AG08396 (cell line): ENCODE results near the gene SLC26A4.

Experiments used
- DNase-seq: peaks from one replicate; pipeline ENCODE4 v3.0.0; 2012; ENCODE audit warnings: low spot score, mixed read lengths

The SLC26A4 gene

GRCh38 chr7:107661081-107661864 lies 645 bp downstream of the SLC26A4 start:
- peak; percentile 52 for DNase-seq

GRCh38 chr7:107661865-107662379 lies 1.3 kb downstream of the SLC26A4 start:
- no peak for DNase-seq

- DNase-seq: no peak
These were observed 2.6 kb downstream of the SLC26A4 start for GRCh38 chr7:107663196-107663595.

- no peak for DNase-seq
These were observed 6.2 kb downstream of the SLC26A4 start for GRCh38 chr7:107666790-107667189.

GRCh38 chr7:107667341-107667740 lies 6.7 kb downstream of the SLC26A4 start:
- no peak for DNase-seq

- DNase-seq: no peak
These were observed 7.7 kb downstream of the SLC26A4 start for GRCh38 chr7:107668296-107668695.

- DNase-seq: no peak
These were observed 11.6 kb downstream of the SLC26A4 start for GRCh38 chr7:107672183-107672582.

GRCh38 chr7:107676249-107676648 lies 15.6 kb downstream of the SLC26A4 start:
- DNase-seq: no peak

- no peak for DNase-seq
These were observed 17.6 kb downstream of the SLC26A4 start for GRCh38 chr7:107678110-107678753.

GRCh38 chr7:107680478-107680877 lies 19.9 kb downstream of the SLC26A4 start:
- no peak for DNase-seq

GRCh38 chr7:107682886-107683285 lies 22.3 kb downstream of the SLC26A4 start:
- no peak for DNase-seq

- DNase-seq: no peak
These were observed 23.7 kb downstream of the SLC26A4 start for GRCh38 chr7:107684287-107684686.

GRCh38 chr7:107684947-107685463 lies 24.4 kb downstream of the SLC26A4 start:
- no peak for DNase-seq

- DNase-seq: no peak
These were observed 26.3 kb downstream of the SLC26A4 start for GRCh38 chr7:107686816-107687387.

GRCh38 chr7:107687656-107688055 lies 27.0 kb downstream of the SLC26A4 start:
- DNase-seq: no peak

- no peak for DNase-seq
These were observed 28.9 kb downstream of the SLC26A4 start for GRCh38 chr7:107689553-107689952.

- DNase-seq: no peak
These were observed 29.5 kb downstream of the SLC26A4 start for GRCh38 chr7:107690084-107690483.

- no peak for DNase-seq
These were observed 30.0 kb downstream of the SLC26A4 start for GRCh38 chr7:107690611-107691010.

- DNase-seq: peak; percentile 26
These were observed 31.1 kb downstream of the SLC26A4 start for GRCh38 chr7:107691716-107692115.

- DNase-seq: peak; percentile 28
These were observed 31.9 kb downstream of the SLC26A4 start for GRCh38 chr7:107692501-107692900.

GRCh38 chr7:107693396-107693795 lies 32.8 kb downstream of the SLC26A4 start:
- DNase-seq: no peak

- DNase-seq: no peak
These were observed 33.8 kb downstream of the SLC26A4 start for GRCh38 chr7:107694386-107694785.
